ENCODE data around the gene GJB5.
A peak's percentile ranks its signal among the peaks of the same experiment; 100 is the strongest.

The GJB5 gene

DNA sequence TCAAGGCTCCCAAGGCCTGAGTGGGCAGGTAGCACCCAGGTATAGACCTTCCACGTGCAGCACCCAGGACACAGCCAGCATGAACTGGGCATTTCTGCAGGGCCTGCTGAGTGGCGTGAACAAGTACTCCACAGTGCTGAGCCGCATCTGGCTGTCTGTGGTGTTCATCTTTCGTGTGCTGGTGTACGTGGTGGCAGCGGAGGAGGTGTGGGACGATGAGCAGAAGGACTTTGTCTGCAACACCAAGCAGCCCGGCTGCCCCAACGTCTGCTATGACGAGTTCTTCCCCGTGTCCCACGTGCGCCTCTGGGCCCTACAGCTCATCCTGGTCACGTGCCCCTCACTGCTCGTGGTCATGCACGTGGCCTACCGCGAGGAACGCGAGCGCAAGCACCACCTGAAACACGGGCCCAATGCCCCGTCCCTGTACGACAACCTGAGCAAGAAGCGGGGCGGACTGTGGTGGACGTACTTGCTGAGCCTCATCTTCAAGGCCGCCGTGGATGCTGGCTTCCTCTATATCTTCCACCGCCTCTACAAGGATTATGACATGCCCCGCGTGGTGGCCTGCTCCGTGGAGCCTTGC lies 6.4 kb downstream of the GJB5 start:
- TF ChIP-seq CREB1 (IDR thresholded peaks at IDR 0.05; ENCODE audit: low read depth) (no peak), TEAD4 (IDR thresholded peaks at IDR 0.05) (no peak), RAD21 (IDR thresholded peaks at IDR 0.05; ENCODE audit: low read depth) (no peak), NFIC (IDR thresholded peaks at IDR 0.05) (no peak), ZBTB7A (IDR thresholded peaks at IDR 0.05; ENCODE audit: low read depth) (no peak), EGR1 (IDR thresholded peaks at IDR 0.05) (no peak), TCF12 (IDR thresholded peaks at IDR 0.05; ENCODE audit: low read depth) (no peak), EP300 (IDR thresholded peaks at IDR 0.05; ENCODE audit: borderline replicate concordance) (no peak), TAF1 (IDR thresholded peaks at IDR 0.05; ENCODE audit: low read depth) (no peak), YY1 (IDR thresholded peaks at IDR 0.05; ENCODE audit: low read depth) (no peak), FOXM1 (IDR thresholded peaks at IDR 0.05; ENCODE audit: borderline replicate concordance, low read depth) (no peak), CEBPB (IDR thresholded peaks at IDR 0.05) (no peak)
- TF ChIP-seq, protein P1, sequence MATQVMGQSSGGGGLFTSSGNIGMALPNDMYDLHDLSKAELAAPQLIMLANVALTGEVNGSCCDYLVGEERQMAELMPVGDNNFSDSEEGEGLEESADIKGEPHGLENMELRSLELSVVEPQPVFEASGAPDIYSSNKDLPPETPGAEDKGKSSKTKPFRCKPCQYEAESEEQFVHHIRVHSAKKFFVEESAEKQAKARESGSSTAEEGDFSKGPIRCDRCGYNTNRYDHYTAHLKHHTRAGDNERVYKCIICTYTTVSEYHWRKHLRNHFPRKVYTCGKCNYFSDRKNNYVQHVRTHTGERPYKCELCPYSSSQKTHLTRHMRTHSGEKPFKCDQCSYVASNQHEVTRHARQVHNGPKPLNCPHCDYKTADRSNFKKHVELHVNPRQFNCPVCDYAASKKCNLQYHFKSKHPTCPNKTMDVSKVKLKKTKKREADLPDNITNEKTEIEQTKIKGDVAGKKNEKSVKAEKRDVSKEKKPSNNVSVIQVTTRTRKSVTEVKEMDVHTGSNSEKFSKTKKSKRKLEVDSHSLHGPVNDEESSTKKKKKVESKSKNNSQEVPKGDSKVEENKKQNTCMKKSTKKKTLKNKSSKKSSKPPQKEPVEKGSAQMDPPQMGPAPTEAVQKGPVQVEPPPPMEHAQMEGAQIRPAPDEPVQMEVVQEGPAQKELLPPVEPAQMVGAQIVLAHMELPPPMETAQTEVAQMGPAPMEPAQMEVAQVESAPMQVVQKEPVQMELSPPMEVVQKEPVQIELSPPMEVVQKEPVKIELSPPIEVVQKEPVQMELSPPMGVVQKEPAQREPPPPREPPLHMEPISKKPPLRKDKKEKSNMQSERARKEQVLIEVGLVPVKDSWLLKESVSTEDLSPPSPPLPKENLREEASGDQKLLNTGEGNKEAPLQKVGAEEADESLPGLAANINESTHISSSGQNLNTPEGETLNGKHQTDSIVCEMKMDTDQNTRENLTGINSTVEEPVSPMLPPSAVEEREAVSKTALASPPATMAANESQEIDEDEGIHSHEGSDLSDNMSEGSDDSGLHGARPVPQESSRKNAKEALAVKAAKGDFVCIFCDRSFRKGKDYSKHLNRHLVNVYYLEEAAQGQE (IDR thresholded peaks at IDR 0.05; ENCODE audit: low read depth): no peak
- TF ChIP-seq, protein P2, sequence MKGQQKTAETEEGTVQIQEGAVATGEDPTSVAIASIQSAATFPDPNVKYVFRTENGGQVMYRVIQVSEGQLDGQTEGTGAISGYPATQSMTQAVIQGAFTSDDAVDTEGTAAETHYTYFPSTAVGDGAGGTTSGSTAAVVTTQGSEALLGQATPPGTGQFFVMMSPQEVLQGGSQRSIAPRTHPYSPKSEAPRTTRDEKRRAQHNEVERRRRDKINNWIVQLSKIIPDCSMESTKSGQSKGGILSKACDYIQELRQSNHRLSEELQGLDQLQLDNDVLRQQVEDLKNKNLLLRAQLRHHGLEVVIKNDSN (IDR thresholded peaks at IDR 0.05): no peak
- TF ChIP-seq, protein P3, sequence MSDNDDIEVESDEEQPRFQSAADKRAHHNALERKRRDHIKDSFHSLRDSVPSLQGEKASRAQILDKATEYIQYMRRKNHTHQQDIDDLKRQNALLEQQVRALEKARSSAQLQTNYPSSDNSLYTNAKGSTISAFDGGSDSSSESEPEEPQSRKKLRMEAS (IDR thresholded peaks at IDR 0.05): no peak

DNA sequence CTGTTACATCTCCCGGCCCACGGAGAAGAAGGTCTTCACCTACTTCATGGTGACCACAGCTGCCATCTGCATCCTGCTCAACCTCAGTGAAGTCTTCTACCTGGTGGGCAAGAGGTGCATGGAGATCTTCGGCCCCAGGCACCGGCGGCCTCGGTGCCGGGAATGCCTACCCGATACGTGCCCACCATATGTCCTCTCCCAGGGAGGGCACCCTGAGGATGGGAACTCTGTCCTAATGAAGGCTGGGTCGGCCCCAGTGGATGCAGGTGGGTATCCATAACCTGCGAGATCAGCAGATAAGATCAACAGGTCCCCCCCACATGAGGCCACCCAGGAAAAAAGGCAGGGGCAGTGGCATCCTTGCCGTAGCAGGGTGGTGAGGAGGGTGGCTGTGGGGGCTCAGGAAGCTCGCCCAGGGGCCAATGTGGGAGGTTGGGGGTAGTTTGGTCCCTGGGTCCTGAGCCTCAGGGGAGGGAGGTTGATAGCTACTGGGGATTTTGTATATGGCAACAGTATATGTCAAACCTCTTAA lies 7.0 kb downstream of the GJB5 start:
- TF ChIP-seq FOXM1 (IDR thresholded peaks at IDR 0.05; ENCODE audit: borderline replicate concordance, low read depth) (no peak), TEAD4 (IDR thresholded peaks at IDR 0.05) (no peak), ZBTB7A (IDR thresholded peaks at IDR 0.05; ENCODE audit: low read depth) (no peak), YY1 (IDR thresholded peaks at IDR 0.05; ENCODE audit: low read depth) (no peak), EP300 (IDR thresholded peaks at IDR 0.05; ENCODE audit: borderline replicate concordance) (no peak), NFIC (IDR thresholded peaks at IDR 0.05) (no peak), CEBPB (IDR thresholded peaks at IDR 0.05) (no peak), TCF12 (IDR thresholded peaks at IDR 0.05; ENCODE audit: low read depth) (no peak), EGR1 (IDR thresholded peaks at IDR 0.05) (no peak), TAF1 (IDR thresholded peaks at IDR 0.05; ENCODE audit: low read depth) (no peak), RAD21 (IDR thresholded peaks at IDR 0.05; ENCODE audit: low read depth) (no peak)
- TF ChIP-seq, protein P2 (IDR thresholded peaks at IDR 0.05): no peak

DNA sequence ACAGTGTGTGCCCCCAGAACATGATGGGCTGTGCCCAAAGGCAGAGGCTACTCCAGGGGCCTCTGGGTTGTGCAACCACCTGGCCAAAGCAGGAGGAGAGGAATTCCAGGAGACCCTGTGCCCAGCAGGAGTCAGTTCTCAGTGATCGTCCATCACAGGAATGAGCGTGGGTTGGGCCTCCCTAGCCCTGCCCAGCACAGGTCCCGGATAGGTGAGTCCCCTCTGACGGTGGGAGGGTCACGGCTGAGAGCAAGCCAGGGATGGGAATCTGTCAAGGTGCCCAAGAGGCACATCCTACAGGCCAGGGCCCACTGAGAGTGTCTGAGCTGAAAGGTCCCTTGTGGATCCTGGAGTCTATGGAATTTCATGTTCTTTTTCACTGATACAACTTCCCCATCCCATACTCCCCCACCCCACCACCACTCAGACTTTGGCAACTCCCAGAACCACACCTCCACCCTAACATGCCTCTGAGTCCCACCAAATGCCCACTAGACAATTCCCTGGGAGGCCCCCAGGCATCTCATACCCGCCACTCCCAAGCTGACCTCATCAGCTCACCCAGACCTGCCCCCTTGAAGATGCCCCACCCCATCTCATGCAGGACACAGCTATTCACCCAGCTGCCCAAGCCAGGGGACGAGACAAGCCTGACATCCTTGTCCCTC lies 7.8 kb downstream of the GJB5 start:
- TF ChIP-seq, protein P1 (IDR thresholded peaks at IDR 0.05; ENCODE audit: low read depth): no peak
- no peak for TF ChIP-seq EP300 (IDR thresholded peaks at IDR 0.05; ENCODE audit: borderline replicate concordance)
- no peak for TF ChIP-seq ZBTB7A (IDR thresholded peaks at IDR 0.05; ENCODE audit: low read depth)
- TF ChIP-seq TEAD4 (IDR thresholded peaks at IDR 0.05): no peak
- no peak for TF ChIP-seq YY1 (IDR thresholded peaks at IDR 0.05; ENCODE audit: low read depth)
- TF ChIP-seq, protein P3 (IDR thresholded peaks at IDR 0.05): no peak
- TF ChIP-seq NFIC (IDR thresholded peaks at IDR 0.05): no peak
- TF ChIP-seq TCF12 (IDR thresholded peaks at IDR 0.05; ENCODE audit: low read depth): no peak
- no peak for TF ChIP-seq FOXM1 (IDR thresholded peaks at IDR 0.05; ENCODE audit: borderline replicate concordance, low read depth)
- TF ChIP-seq TAF1 (IDR thresholded peaks at IDR 0.05; ENCODE audit: low read depth): no peak
- TF ChIP-seq, protein P2 (IDR thresholded peaks at IDR 0.05): no peak
- no peak for TF ChIP-seq CEBPB (IDR thresholded peaks at IDR 0.05)
- TF ChIP-seq RAD21 (IDR thresholded peaks at IDR 0.05; ENCODE audit: low read depth): no peak

DNA sequence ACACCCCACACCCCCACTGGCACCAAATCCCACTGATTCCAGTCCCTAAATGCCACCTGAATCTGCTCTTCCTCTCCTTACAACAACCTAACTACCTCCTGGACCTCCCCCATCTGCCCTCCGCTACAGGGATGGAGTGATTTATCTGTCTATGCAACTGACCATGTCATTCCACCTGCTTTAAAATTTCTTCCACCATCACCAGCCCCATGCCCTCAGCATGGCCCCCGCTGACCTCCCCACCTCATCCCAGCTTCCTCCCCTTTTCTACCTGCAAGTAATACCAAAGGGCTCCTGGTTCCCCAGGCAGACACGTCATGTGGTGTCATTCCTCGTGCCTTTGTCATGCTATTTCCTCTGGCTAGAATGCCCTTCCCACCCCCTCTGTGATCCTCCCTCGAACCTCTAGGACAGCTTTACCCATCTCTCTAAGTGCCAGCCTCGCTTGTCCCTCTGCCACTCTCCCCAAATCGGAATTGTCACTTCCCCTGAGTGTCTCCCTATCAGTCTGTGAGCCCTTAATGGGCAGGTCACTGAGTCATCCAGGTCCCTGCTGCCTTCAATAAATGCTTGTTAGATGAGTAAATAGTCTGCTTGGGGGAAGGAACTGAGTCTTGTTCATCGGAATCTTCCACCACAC lies 8.4 kb downstream of the GJB5 start:
- peak; percentile 29; the same call in 1 of the 2 replicates for TF ChIP-seq EP300 (IDR thresholded peaks at IDR 0.05; ENCODE audit: borderline replicate concordance)
- no peak for TF ChIP-seq CREB1 (IDR thresholded peaks at IDR 0.05; ENCODE audit: low read depth)

Measured in Ishikawa (cell line).